ENCODE results near the gene GREB1.

GREB1 gene

DNA sequence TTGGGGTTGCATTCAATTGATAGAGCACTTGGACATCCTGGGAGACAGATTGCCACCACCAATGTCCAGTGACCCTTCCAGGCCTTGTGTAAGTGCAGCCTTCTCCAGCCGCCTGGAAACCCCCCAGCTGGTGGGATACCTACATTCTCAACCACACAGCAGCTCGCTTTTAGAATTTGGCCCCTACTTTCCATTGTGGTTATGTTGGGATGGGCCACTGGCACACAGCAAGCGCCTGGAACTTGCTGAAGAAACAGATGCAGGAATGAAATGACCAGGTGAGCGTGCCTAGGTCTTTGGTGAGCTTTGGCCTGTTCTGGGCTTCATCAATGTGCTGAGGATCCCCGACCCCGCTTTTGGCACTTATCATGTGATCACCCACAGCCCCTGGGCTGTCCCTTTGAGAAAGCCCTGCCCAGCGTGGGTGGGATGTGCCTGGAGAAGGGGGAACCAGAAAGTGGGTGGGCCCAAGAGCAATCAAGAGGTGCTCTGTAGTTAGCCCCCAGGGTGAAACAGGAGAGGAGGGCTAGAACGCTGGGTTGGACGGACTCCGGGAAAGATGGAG lies 152.1 kb downstream of the GREB1 start:
- DNase-seq: no peak

DNA sequence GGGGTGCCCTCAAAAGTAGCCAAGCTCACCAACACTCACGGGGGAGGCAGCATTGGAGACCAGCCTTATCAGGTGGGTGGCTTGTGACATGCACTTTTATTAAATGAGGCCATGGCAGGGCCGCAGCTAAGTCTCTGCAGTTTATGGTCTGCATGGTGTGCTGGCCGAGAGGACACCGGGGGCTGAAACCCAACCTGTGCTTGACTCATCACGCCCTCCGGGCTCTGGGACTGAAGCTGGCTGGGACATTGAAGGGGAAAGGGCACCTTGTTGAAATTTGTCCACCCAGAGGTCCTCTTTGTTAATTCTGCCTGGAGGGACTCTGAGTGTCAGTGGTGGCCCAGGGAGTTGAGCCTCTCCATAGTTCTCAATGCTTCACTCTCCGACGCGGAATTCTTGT lies 153.9 kb downstream of the GREB1 start:
- DNase-seq: no peak

DNA sequence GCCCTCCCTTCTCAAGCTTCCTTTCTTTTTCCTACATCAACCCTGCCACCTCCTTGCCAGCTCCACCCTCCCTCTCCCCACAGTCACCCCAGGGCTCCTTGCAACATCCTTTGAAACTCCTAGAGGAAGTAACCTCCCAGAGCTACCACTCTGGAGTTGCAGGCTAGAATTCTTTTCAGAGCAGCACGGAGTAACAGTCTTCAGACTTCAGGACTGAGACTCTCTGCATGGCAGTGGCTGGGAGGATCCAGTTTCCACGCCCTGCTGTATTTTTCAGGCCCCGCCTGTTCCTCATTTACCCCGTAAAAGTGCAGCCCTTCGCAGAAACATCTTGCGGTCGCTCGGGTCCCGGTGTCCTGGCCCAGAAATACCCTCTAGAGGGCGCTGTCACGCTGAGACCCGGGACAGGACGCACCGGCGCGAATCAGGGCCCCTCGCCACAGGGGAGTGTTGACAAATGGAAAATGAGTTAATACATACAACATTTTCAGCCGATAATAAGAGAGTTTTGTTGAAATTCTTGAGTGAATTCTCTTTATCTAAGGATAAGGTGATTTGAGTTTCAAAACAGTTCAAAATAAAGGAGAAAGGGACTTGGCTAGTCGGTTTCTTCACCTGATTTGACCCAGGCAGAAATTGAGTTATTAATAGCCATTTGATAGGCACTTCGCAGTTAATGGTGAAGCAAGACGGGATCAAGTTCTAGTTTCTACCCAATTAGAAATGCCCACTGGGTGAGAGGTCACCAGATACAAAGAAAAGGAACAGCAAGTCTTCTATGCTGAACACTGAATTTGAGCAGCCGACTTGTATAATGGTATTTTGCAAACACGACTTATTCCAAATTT lies 154.6 kb downstream of the GREB1 start:
- peak; percentile 46 to 71 for DNase-seq

DNA sequence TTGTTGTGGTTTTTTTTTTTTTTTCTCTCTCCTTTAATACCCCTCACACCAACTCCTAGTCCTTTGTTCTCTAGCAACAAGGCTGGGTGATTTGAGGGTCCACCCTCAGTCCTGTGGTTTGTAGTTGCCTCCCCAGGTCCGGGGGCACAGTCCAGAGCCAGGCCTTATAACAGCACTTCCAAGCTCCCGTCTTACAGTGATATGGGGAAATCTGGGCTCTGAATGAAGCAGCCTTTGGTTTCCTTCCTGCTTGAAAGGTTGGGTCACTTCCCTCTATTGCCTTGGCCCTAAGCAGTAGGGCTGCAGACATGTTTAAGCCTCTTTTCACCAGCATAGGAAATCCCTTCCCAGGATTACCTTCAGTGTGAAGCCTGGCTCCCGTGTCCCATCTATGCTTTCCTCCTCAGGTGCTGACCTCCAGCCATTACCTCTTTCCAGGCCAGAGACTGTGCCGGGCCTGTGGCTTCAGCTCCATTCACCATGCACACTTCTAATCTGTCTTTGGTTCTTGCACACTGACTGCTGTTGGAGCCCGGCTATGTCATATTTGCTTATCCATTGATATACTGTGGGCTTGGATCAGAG lies 157.3 kb downstream of the GREB1 start:
- no peak for DNase-seq
